Liver (tissue), 9 donors: ENCODE measurements around the gene PEX12. TPM values are rescaled to one million over a fixed set of nuclear protein-coding genes. Genes with fewer than 3 reads are reported as not detected.
"Not testable (repeated sequence)": the region's sequence is repeated elsewhere in the genome, so short reads cannot be mapped to it uniquely, and the experiment has no call there.

Experiments used
- DNase-seq: peaks from one replicate; pipeline ENCODE4 v3.0.0-alpha.2; 2017; ENCODE audit warnings: low spot score
- H3K27ac ChIP-seq, 2 donors: one replicate each; pipeline ENCODE4 v1.7.0; 2013; ENCODE audit warnings: inconsistent platforms in 2 of 2, low read length in 2 of 2, control low read depth in 1 of 2, low read depth in 1 of 2, mild to moderate bottlenecking in 1 of 2
- H3K27me3 ChIP-seq, 4 donors: one replicate each; pipeline versions ENCODE4 v1.6.1 to v1.7.0; 2013; ENCODE audit warnings: low read length in 3 of 4, inconsistent platforms in 1 of 4, mild to moderate bottlenecking in 1 of 4, moderate library complexity in 1 of 4; ENCODE audit not compliant: control insufficient read depth in 4 of 4, insufficient read depth in 4 of 4
- H3K36me3 ChIP-seq, 4 donors: one replicate each; pipeline versions ENCODE4 v1.6.1 to v1.7.0; 2013; ENCODE audit warnings: low read length in 3 of 4, mild to moderate bottlenecking in 3 of 4, low read depth in 1 of 4, moderate library complexity in 1 of 4; ENCODE audit not compliant: control insufficient read depth in 4 of 4, insufficient read depth in 3 of 4
- H3K4me1 ChIP-seq, 4 donors: one replicate each; pipeline versions ENCODE4 v1.6.1 to v1.7.0; 2013; ENCODE audit warnings: low read length in 3 of 4, mild to moderate bottlenecking in 3 of 4, moderate library complexity in 1 of 4; ENCODE audit not compliant: control insufficient read depth in 4 of 4, insufficient read depth in 4 of 4
- H3K4me3 ChIP-seq, 3 donors: one replicate each; pipeline versions ENCODE4 v1.6.1 to v1.7.0; 2013; ENCODE audit warnings: low read length in 3 of 3, control low read depth in 1 of 3, low read depth in 1 of 3, mild to moderate bottlenecking in 1 of 3
- H3K9ac ChIP-seq, 2 donors: one replicate each; pipeline ENCODE4 v1.7.0; 2013; ENCODE audit warnings: low read length in 2 of 2, mild to moderate bottlenecking in 2 of 2, moderate library complexity in 2 of 2, control low read depth in 1 of 2, low read depth in 1 of 2
- H3K9me3 ChIP-seq, 4 donors: one replicate each; pipeline versions ENCODE4 v1.6.1 to v1.7.0; 2013; ENCODE audit warnings: low read length in 3 of 4; ENCODE audit not compliant: control insufficient read depth in 4 of 4
- ATF3 ChIP-seq: IDR thresholded peaks from 2 replicates; pipeline ENCODE4 v1.6.1; 2016; ENCODE audit warnings: antibody characterized with exemption
- CTCF ChIP-seq: fragments of 150-350 bp; IDR thresholded peaks from 2 replicates; pipeline ENCODE4 v1.5.1; 2017; ENCODE audit warnings: improper control_type of control experiment, low read depth, low read length; ENCODE audit not compliant: missing input control
- EGR1 ChIP-seq, 2 donors: IDR thresholded peaks; 2 replicates each; pipeline ENCODE4 v1.6.1; 2016 to 2018; ENCODE audit warnings: antibody characterized with exemption in 2 of 2, low read depth in 2 of 2
- FOXA2 ChIP-seq: IDR thresholded peaks from 2 replicates; pipeline ENCODE4 v1.6.1; 2016; ENCODE audit warnings: antibody characterized with exemption
- GABPA ChIP-seq, 2 donors: IDR thresholded peaks in 1 of 2; conservative IDR thresholded peaks in 1 of 2; 2 replicates each; pipeline ENCODE4 v1.6.1; 2016; ENCODE audit warnings: antibody characterized with exemption in 2 of 2, mild to moderate bottlenecking in 1 of 2, moderate library complexity in 1 of 2
- HNF4A ChIP-seq, 2 donors: conservative IDR thresholded peaks; 2 replicates each; pipeline ENCODE4 v1.6.1; 2016; ENCODE audit warnings: antibody characterized with exemption in 2 of 2, mild to moderate bottlenecking in 2 of 2
- HNF4G ChIP-seq: IDR thresholded peaks from 2 replicates; pipeline ENCODE4 v1.6.1; 2016; ENCODE audit warnings: antibody characterized with exemption
- JUND ChIP-seq, 2 donors: IDR thresholded peaks; 2 replicates each; pipeline ENCODE4 v1.6.1; 2016; ENCODE audit warnings: antibody characterized with exemption in 2 of 2
- MAX ChIP-seq: IDR thresholded peaks from 2 replicates; pipeline ENCODE4 v1.6.1; 2016; ENCODE audit warnings: antibody characterized with exemption
- RAD21 ChIP-seq, 2 donors: IDR thresholded peaks; 2 replicates each; pipeline ENCODE4 v1.6.1; 2016; ENCODE audit warnings: antibody characterized with exemption in 2 of 2, mild to moderate bottlenecking in 2 of 2
- RXRA ChIP-seq, 2 donors: IDR thresholded peaks; 2 replicates each; pipeline ENCODE4 v1.6.1; 2017 to 2018; ENCODE audit warnings: antibody characterized with exemption in 2 of 2, mild to moderate bottlenecking in 1 of 2
- SP1 ChIP-seq: IDR thresholded peaks from 2 replicates; pipeline ENCODE4 v1.6.1; 2018; ENCODE audit warnings: antibody characterized with exemption, mild to moderate bottlenecking
- TAF1 ChIP-seq: conservative IDR thresholded peaks from 2 replicates; pipeline ENCODE4 v1.6.1; 2016; ENCODE audit warnings: antibody characterized with exemption, mild to moderate bottlenecking
- ZBTB33 ChIP-seq: IDR thresholded peaks from 2 replicates; pipeline ENCODE4 v1.6.1; 2016; ENCODE audit warnings: antibody characterized with exemption
- WGBS: extraction: QIAGEN DNeasy Blood & Tissue Kit; methylation state at CpG from one replicate; pipeline ENCODE4 v1.1.7; 2013; 5-methylcytosine and 5-hydroxymethylcytosine counted together
- polyA plus RNA-seq, 2 donors: library from polyadenylated mRNA; stranded (reverse) in 1 of 2; unstranded in 1 of 2; fragments of 200-250 nt in 1 of 2; fragments of >200 nt in 1 of 2; fragmentation: Nextera tagmentation in 1 of 2; extraction: Ambion mirVana in 1 of 2; gene quantifications; one replicate each; pipeline versions ENCODE4 v1.2.1 to v1.2.3, GENCODE V29; 2013 to 2015
- total RNA-seq, 2 donors: library from RNA; depleted of rRNA; stranded (reverse); fragments of >200 nt; gene quantifications; one replicate each; pipeline ENCODE4 v1.2.3, GENCODE V29; 2014
- donor health status: healthy.
- donor health status: healthy.
- donor health status: healthy.
- donor health status: healthy.
- donor health status: healthy.

The PEX12 gene
- total and polyA plus RNA-seq, 4 donors: 2.0 to 3.6 (median 2.4) TPM

GRCh38 chr17:35614810-35615209 is 36.4 kb upstream of the PEX12 start:
- no peak for DNase-seq
- no peak for TF ChIP-seq GABPA (IDR thresholded peaks at IDR 0.05 in 1 of 2, conservative IDR thresholded peaks at IDR 0.05 in 1 of 2)
- TF ChIP-seq ATF3: no peak
- TF ChIP-seq ZBTB33: no peak
- no peak for TF ChIP-seq TAF1
- TF ChIP-seq RXRA (IDR thresholded peaks at IDR 0.05): no peak
- no peak for TF ChIP-seq JUND (IDR thresholded peaks at IDR 0.05)
- no peak for TF ChIP-seq MAX
- no peak for TF ChIP-seq EGR1 (IDR thresholded peaks at IDR 0.05; ENCODE audit: low read depth in 2 of 2)
- TF ChIP-seq HNF4A (conservative IDR thresholded peaks at IDR 0.05): no peak
- no peak for TF ChIP-seq CTCF
- TF ChIP-seq SP1: no peak
- no peak for TF ChIP-seq HNF4G
- TF ChIP-seq FOXA2: no peak
- no peak overlapping the region for H3K27ac ChIP-seq
- H3K9ac ChIP-seq: no peak overlapping the region
- no peak overlapping the region for H3K4me3 ChIP-seq
- H3K36me3 ChIP-seq: peaks cover 0 to 8% (median 2%) of the 10 kb centered on the region in 4 donors
- no peaks in the 10 kb centered on the region for H3K27me3 ChIP-seq
- WGBS: 77% methylated on average over 3 of the region's 3 CpGs
- H3K4me1 ChIP-seq: no peaks in the 10 kb centered on the region
- H3K9me3 ChIP-seq: no peaks in the 10 kb centered on the region

- no peak overlapping the region for H3K4me3 ChIP-seq
- H3K9ac ChIP-seq: no peak overlapping the region
- peaks cover 0 to 21% (median 15%) of the 10 kb centered on the region in 4 donors for H3K36me3 ChIP-seq
- no peak overlapping the region for H3K27ac ChIP-seq
- H3K27me3 ChIP-seq: no peaks in the 10 kb centered on the region
- H3K9me3 ChIP-seq: no peaks in the 10 kb centered on the region
- H3K4me1 ChIP-seq: no peaks in the 10 kb centered on the region
- peak; percentile 50 for DNase-seq
- TF ChIP-seq FOXA2 (no peak), RAD21 (IDR thresholded peaks at IDR 0.05) (peak; percentile 93 to 95), CTCF (peak; percentile 69), HNF4A (conservative IDR thresholded peaks at IDR 0.05) (no peak), SP1 (no peak), EGR1 (IDR thresholded peaks at IDR 0.05; ENCODE audit: low read depth in 2 of 2) (no peak)
- WGBS: 75% methylated on average over 2 of the region's 2 CpGs
Measured at GRCh38 chr17:35612924-35613521, 34.7 kb upstream of the PEX12 start.

- not testable (repeated sequence) for H3K27ac ChIP-seq, H3K9me3 ChIP-seq, H3K9ac ChIP-seq, H3K4me3 ChIP-seq, DNase-seq, H3K4me1 ChIP-seq, H3K27me3 ChIP-seq
- peaks cover 0 to 31% (median 28%) of the 10 kb centered on the region in 4 donors for H3K36me3 ChIP-seq
- 89% methylated on average over 12 of the region's 12 CpGs for WGBS
Measured at GRCh38 chr17:35610746-35611145, 32.4 kb upstream of the PEX12 start.
